ENCODE results near the gene CORO2A. TPM values are rescaled to one million over a fixed set of nuclear protein-coding genes. Genes with fewer than 3 reads are reported as not detected.

Gene CORO2A
- polyA plus RNA-seq, 1 of the 3 experiments (the other 2 are of a cell fraction) = 2.3 TPM

DNA sequence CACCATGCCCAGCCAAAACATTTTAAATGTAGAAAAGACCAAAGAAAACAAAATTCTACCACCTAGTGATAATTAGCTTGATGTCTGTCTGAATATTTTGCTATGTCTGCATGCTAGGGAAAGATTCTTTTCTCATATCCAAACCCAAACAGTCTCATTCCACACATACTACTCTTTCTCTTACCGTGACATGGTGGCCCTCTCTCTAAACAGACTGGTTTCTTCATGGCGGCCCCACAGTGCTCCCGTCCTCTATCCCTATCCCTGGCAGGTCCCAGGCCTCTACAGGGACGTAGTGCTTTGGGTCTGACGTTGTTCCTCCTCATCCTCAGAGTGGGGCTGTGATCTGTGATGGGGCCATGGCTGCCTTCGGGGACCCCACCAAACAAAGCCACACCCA, 8.1 kb downstream of the CORO2A start:
- no peak overlapping the region for H3K27ac ChIP-seq (ENCODE audit: low read depth in 2 of 2, low read length in 1 of 2)
- no peaks in the 10 kb centered on the region for H3K9me3 ChIP-seq
- no peak for DNase-seq
- no peaks in the 10 kb centered on the region for H3K27me3 ChIP-seq (ENCODE audit: insufficient read depth)
- TF ChIP-seq SMC3 (IDR thresholded peaks at IDR 0.05; ENCODE audit: low read depth, low read length) (no peak), MEF2A (IDR thresholded peaks at IDR 0.05; ENCODE audit: borderline replicate concordance, low read depth) (no peak), CHD2 (IDR thresholded peaks at IDR 0.05; ENCODE audit: low read length, partially characterized antibody) (no peak), FOSL2 (IDR thresholded peaks at IDR 0.05; ENCODE audit: borderline replicate concordance, low read depth) (no peak), ELF1 (IDR thresholded peaks at IDR 0.05) (no peak)
- H2AFZ ChIP-seq (ENCODE audit: low read depth) = no peak overlapping the region
- CTCF ChIA-PET = interaction anchor here (1.1 kb wide), 1 partner anchor 9 kb away, joined by 5 read pairs; no protein-coding TSS in a partner anchor
- no peaks in the 10 kb centered on the region for H3K9me2 ChIP-seq
- H3K79me2 ChIP-seq (ENCODE audit: insufficient read depth) = no peaks in the 10 kb centered on the region
- H3K4me1 ChIP-seq (ENCODE audit: control insufficient read depth in 1 of 2, insufficient read depth in 2 of 2, low read depth in 1 of 2, low read length in 1 of 2) = peaks cover 0 to 4% of the 10 kb centered on the region in 2 experiments; a peak in 1 of 4 replicates
- no peaks in the 10 kb centered on the region for H4K20me1 ChIP-seq (ENCODE audit: insufficient read depth)
- no peak overlapping the region for H3K9ac ChIP-seq
- POLR2A ChIA-PET = no interaction called here
- 94% methylated on average over 5 of the region's 6 CpGs for WGBS (ENCODE audit: low lambda C conversion rate)
- no peak overlapping the region for H3K4me2 ChIP-seq
- H3K4me3 ChIP-seq (ENCODE audit: low read depth in 2 of 2, low read length in 1 of 2) = no peak overlapping the region
- H3K36me3 ChIP-seq (replicated peaks in 1 of 2; ENCODE audit: control insufficient read depth in 1 of 2, insufficient read depth in 2 of 2, low read length in 1 of 2) = no peaks in the 10 kb centered on the region
- no peaks in the 10 kb centered on the region for H3F3A ChIP-seq (replicated peaks; ENCODE audit: insufficient read depth)

DNA sequence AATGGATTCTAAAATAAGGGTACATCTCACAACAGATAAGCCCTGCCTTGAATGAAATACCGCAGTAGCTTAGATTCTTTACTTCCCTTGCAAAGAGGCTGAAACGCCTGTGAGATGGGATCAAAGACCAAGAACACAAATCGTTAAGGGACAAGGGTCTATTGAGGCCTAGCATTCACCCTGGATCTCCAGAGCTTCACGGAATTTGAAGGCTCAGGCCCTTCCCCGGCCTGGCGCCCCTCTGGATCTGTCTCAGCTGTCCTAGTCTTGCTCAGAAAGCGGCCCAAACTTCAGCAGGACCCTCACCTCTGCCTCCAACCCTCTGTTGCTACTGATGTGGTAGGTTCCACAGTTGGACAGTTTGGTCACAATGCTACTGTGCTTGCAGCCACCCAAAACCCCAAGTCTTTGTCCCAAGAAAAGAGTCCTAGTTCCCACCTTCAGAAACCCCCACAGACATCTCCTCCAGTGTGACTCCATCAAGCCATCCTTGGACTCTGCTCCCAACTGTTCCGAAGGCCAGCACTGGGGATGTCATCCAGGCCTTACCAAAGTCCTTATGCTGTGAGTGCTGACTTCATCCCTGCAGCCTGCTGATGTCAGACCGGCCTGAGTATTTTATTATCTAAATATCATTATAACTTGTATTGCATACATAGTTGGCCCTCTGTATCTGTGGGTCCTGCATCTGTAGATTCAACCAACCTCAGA, 9.4 kb downstream of the CORO2A start:
- no peak overlapping the region for H3K9ac ChIP-seq
- ChIA-PET POLR2A (no interaction called here), CTCF (interaction anchor here (1.0 to 1.2 kb wide), 2 partner anchors 8 to 109 kb away, joined by 3 read pairs; no protein-coding TSS in a partner anchor)
- no peak overlapping the region for H2AFZ ChIP-seq (ENCODE audit: low read depth)
- no peak for DNase-seq
- H3K4me2 ChIP-seq = no peak overlapping the region
- no peaks in the 10 kb centered on the region for H4K20me1 ChIP-seq (ENCODE audit: insufficient read depth)
- H3K9me3 ChIP-seq = no peaks in the 10 kb centered on the region
- H3K27me3 ChIP-seq (ENCODE audit: insufficient read depth) = no peaks in the 10 kb centered on the region
- 89% methylated on average over 8 of the region's 9 CpGs for WGBS (ENCODE audit: low lambda C conversion rate)
- H3K27ac ChIP-seq (ENCODE audit: low read depth in 2 of 2, low read length in 1 of 2) = no peak overlapping the region
- H3F3A ChIP-seq (replicated peaks; ENCODE audit: insufficient read depth) = no peaks in the 10 kb centered on the region
- no peaks in the 10 kb centered on the region for H3K36me3 ChIP-seq (replicated peaks in 1 of 2; ENCODE audit: control insufficient read depth in 1 of 2, insufficient read depth in 2 of 2, low read length in 1 of 2)
- H3K4me1 ChIP-seq (ENCODE audit: control insufficient read depth in 1 of 2, insufficient read depth in 2 of 2, low read depth in 1 of 2, low read length in 1 of 2) = peaks cover 0 to 4% of the 10 kb centered on the region in 2 experiments; a peak in 1 of 4 replicates
- TF ChIP-seq, protein P1, sequence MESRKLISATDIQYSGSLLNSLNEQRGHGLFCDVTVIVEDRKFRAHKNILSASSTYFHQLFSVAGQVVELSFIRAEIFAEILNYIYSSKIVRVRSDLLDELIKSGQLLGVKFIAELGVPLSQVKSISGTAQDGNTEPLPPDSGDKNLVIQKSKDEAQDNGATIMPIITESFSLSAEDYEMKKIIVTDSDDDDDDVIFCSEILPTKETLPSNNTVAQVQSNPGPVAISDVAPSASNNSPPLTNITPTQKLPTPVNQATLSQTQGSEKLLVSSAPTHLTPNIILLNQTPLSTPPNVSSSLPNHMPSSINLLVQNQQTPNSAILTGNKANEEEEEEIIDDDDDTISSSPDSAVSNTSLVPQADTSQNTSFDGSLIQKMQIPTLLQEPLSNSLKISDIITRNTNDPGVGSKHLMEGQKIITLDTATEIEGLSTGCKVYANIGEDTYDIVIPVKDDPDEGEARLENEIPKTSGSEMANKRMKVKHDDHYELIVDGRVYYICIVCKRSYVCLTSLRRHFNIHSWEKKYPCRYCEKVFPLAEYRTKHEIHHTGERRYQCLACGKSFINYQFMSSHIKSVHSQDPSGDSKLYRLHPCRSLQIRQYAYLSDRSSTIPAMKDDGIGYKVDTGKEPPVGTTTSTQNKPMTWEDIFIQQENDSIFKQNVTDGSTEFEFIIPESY (IDR thresholded peaks at IDR 0.05; ENCODE audit: borderline replicate concordance, low read depth) = no peak
- no peak for TF ChIP-seq EP300 (IDR thresholded peaks at IDR 0.05; ENCODE audit: borderline replicate concordance in 1 of 2, low read depth in 1 of 2, low read length in 1 of 2)
- H3K79me2 ChIP-seq (ENCODE audit: insufficient read depth) = no peaks in the 10 kb centered on the region
- H3K9me2 ChIP-seq = no peaks in the 10 kb centered on the region
- H3K4me3 ChIP-seq (ENCODE audit: low read depth in 2 of 2, low read length in 1 of 2) = no peak overlapping the region
